Measurements from ENCODE around the gene CYP21A2.
"Not testable (repeated sequence)": the region's sequence is repeated elsewhere in the genome, so short reads cannot be mapped to it uniquely, and the experiment has no call there.

- not testable (repeated sequence) for TF ChIP-seq EZH2 (IDR thresholded peaks at IDR 0.05; ENCODE audit: insufficient read depth, poor library complexity, severe bottlenecking); EZH2phosphoT487 (IDR thresholded peaks at IDR 0.05; ENCODE audit: insufficient read depth, low read depth)
Observed at GRCh38 chr6:32040299-32041049, 2.3 kb downstream of the CYP21A2 start.

Data from GM23248 (cell line).